H9 (cell line): ENCODE measurements around the gene ZNF99. TPM values are rescaled to one million over a fixed set of nuclear protein-coding genes. Genes with fewer than 3 reads are reported as not detected.

Experiments used
- DNase-seq: peaks from one replicate; pipeline ENCODE4 v3.0.0-alpha.2; 2017
- H2AFZ ChIP-seq: one replicate; pipeline ENCODE4 v1.6.1; 2013; ENCODE audit warnings: mild to moderate bottlenecking, low read length, control low read depth, moderate library complexity
- H2AK5ac ChIP-seq: 2 replicates; pipeline ENCODE4 v1.6.1; 2013; ENCODE audit warnings: low read length, control low read depth, mixed read lengths; ENCODE audit not compliant: insufficient read length
- H2BK120ac ChIP-seq: one replicate; pipeline ENCODE4 v1.6.1; 2013; ENCODE audit warnings: low read depth, mild to moderate bottlenecking, low read length, control low read depth, inconsistent platforms; ENCODE audit not compliant: poor library complexity, severe bottlenecking
- H2BK12ac ChIP-seq: 2 replicates; pipeline ENCODE4 v1.6.1; 2013; ENCODE audit warnings: low read length, control low read depth, mixed read lengths, low read depth; ENCODE audit not compliant: insufficient read length
- H2BK15ac ChIP-seq: 2 replicates; pipeline ENCODE4 v1.6.1; 2013; ENCODE audit warnings: low read depth, low read length, control low read depth
- H2BK20ac ChIP-seq: one replicate; pipeline ENCODE4 v1.6.1; 2013; ENCODE audit warnings: low read depth, mild to moderate bottlenecking, low read length, control low read depth, inconsistent platforms; ENCODE audit not compliant: poor library complexity, severe bottlenecking
- H2BK5ac ChIP-seq: 2 replicates; pipeline ENCODE4 v1.6.1; 2013; ENCODE audit warnings: low read length, control low read depth, mixed read lengths; ENCODE audit not compliant: insufficient read length
- H3K14ac ChIP-seq: 2 replicates; pipeline ENCODE4 v1.6.1; 2013; ENCODE audit warnings: low read length, control low read depth; ENCODE audit not compliant: insufficient read depth
- H3K18ac ChIP-seq: 2 replicates; pipeline ENCODE4 v1.6.1; 2013; ENCODE audit warnings: low read depth, mild to moderate bottlenecking, mixed read lengths, low read length, control low read depth; ENCODE audit not compliant: insufficient read length
- H3K23ac ChIP-seq: 2 replicates; pipeline ENCODE4 v1.6.1; 2013; ENCODE audit warnings: low read length, control low read depth, mixed read lengths, low read depth; ENCODE audit not compliant: insufficient read length
- H3K23me2 ChIP-seq: 2 replicates; pipeline ENCODE4 v1.6.1; 2013; ENCODE audit warnings: low read depth, mild to moderate bottlenecking, mixed read lengths, low read length, control low read depth; ENCODE audit not compliant: insufficient read length, poor library complexity, severe bottlenecking
- H3K27ac ChIP-seq: 2 replicates; pipeline ENCODE4 v1.5.1; 2013; ENCODE audit warnings: low read length, control low read depth, mixed read lengths, low read depth; ENCODE audit not compliant: insufficient read length
- H3K27me3 ChIP-seq: 2 replicates; pipeline ENCODE4 v1.6.1; 2013; ENCODE audit warnings: low read length, control low read depth, inconsistent platforms; ENCODE audit not compliant: insufficient read depth
- H3K4ac ChIP-seq: 2 replicates; pipeline ENCODE4 v1.6.1; 2013; ENCODE audit warnings: low read depth, mild to moderate bottlenecking, control low read depth, inconsistent platforms, low read length, moderate library complexity
- H3K4me1 ChIP-seq: 2 replicates; pipeline ENCODE4 v1.6.1; 2013; ENCODE audit warnings: low read length, control low read depth, inconsistent platforms; ENCODE audit not compliant: insufficient read depth
- H3K4me2 ChIP-seq: 2 replicates; pipeline ENCODE4 v1.6.1; 2013; ENCODE audit warnings: low read length, control low read depth, mixed read lengths; ENCODE audit not compliant: insufficient read length, insufficient read depth
- H3K56ac ChIP-seq: 2 replicates; pipeline ENCODE4 v1.6.1; 2013; ENCODE audit warnings: low read depth, mild to moderate bottlenecking, mixed read lengths, low read length, control low read depth; ENCODE audit not compliant: insufficient read length
- H3K79me1 ChIP-seq: 2 replicates; pipeline ENCODE4 v1.6.1; 2013; ENCODE audit warnings: low read depth, mild to moderate bottlenecking, moderate library complexity, low read length, control low read depth, inconsistent platforms; ENCODE audit not compliant: insufficient read depth, poor library complexity, severe bottlenecking
- H3K79me2 ChIP-seq: 2 replicates; pipeline ENCODE4 v1.6.1; 2013; ENCODE audit warnings: low read length, control low read depth, inconsistent platforms; ENCODE audit not compliant: insufficient read depth
- H3K9ac ChIP-seq: 2 replicates; pipeline ENCODE4 v1.6.1; 2013; ENCODE audit warnings: low read length, control low read depth, mixed read lengths; ENCODE audit not compliant: insufficient read length; ENCODE audit errors: extremely low read depth
- H3K9me3 ChIP-seq: one replicate; pipeline ENCODE4 v1.6.1; 2013; ENCODE audit warnings: low read depth, low read length, inconsistent platforms; ENCODE audit not compliant: control insufficient read depth
- H3T11ph ChIP-seq: one replicate; pipeline ENCODE4 v1.6.1; 2013; ENCODE audit warnings: mild to moderate bottlenecking, low read length, control low read depth, inconsistent platforms
- H4K20me1 ChIP-seq: one replicate; pipeline ENCODE4 v1.6.1; 2013; ENCODE audit not compliant: control insufficient read depth, insufficient read length, insufficient read depth
- H4K5ac ChIP-seq: 2 replicates; pipeline ENCODE4 v1.6.1; 2013; ENCODE audit warnings: low read depth, mild to moderate bottlenecking, mixed read lengths, low read length, control low read depth; ENCODE audit not compliant: insufficient read length
- H4K8ac ChIP-seq: replicated peaks from 2 replicates; pipeline ENCODE4 v1.6.1; 2013; ENCODE audit warnings: low read length, control low read depth, mixed read lengths, low read depth; ENCODE audit not compliant: insufficient read length
- H4K91ac ChIP-seq: 2 replicates; pipeline ENCODE4 v1.6.1; 2013; ENCODE audit warnings: low read depth, mild to moderate bottlenecking, moderate library complexity, mixed read lengths, low read length, control low read depth; ENCODE audit not compliant: insufficient read length
- H3K27ac Mint-ChIP-seq, 3 experiments: 2 replicates in 2 of 3; 3 replicates in 1 of 3; pipeline ENCODE4 v1.8.0; 2020 to 2021; ENCODE audit warnings: mixed read lengths in 3 of 3, mild to moderate bottlenecking in 1 of 3, moderate library complexity in 1 of 3
- H3K27me3 Mint-ChIP-seq: 2 replicates; pipeline ENCODE4 v1.8.0; 2021; ENCODE audit warnings: low read depth, mild to moderate bottlenecking, moderate library complexity, mixed read lengths
- H3K36me3 Mint-ChIP-seq, 3 experiments: 2 replicates in 2 of 3; 3 replicates in 1 of 3; pipeline ENCODE4 v1.8.0; 2020 to 2021; ENCODE audit warnings: low read depth in 3 of 3, mixed read lengths in 3 of 3; ENCODE audit not compliant: insufficient read depth in 1 of 3
- H3K4me1 Mint-ChIP-seq, 2 experiments: 2 replicates each; pipeline ENCODE4 v1.8.0; 2020; ENCODE audit warnings: mixed read lengths in 2 of 2
- H3K4me3 Mint-ChIP-seq, 2 experiments: 2 replicates in 1 of 2; 3 replicates in 1 of 2; pipeline ENCODE4 v1.8.0; 2020 to 2021; ENCODE audit warnings: mild to moderate bottlenecking in 2 of 2, mixed read lengths in 2 of 2, moderate library complexity in 1 of 2
- H3K9me3 Mint-ChIP-seq, 2 experiments: 2 replicates in 1 of 2; 3 replicates in 1 of 2; pipeline ENCODE4 v1.8.0; 2020; ENCODE audit warnings: mild to moderate bottlenecking in 2 of 2, mixed read lengths in 2 of 2, moderate library complexity in 1 of 2
- WGBS: extraction: QIAGEN DNeasy Blood & Tissue Kit; methylation state at CpG from one replicate; pipeline ENCODE4 v1.1.7; 2013; ENCODE audit warnings: missing lambda C conversion rate, low lambda C conversion rate, mixed read lengths; ENCODE audit not compliant: insufficient read length; ENCODE audit errors: extremely low coverage; 5-methylcytosine and 5-hydroxymethylcytosine counted together
- total RNA-seq: library from RNA; stranded (reverse); gene quantifications from 2 replicates; pipeline ENCODE4 v1.2.1, GENCODE V29; 2021
- TF ChIP-seq, protein P1 (sequence below): fragments of 200-600 bp; sonication (generic); conservative IDR thresholded peaks from 3 replicates; pipeline ENCODE4 v1.8.0; 2021; ENCODE audit warnings: antibody characterized with exemption, mild to moderate bottlenecking

ZNF99 gene
- total RNA-seq, 1 experiment from 2014 or later: not detected

GRCh38 chr19:22735911-22736645, 47.9 kb downstream of the ZNF99 start:
- no peaks in the 10 kb centered on the region; the same call in 1 of the 2 replicates for H3K27me3 Mint-ChIP-seq
- Histone ChIP-seq H3T11ph (no peak overlapping the region), H4K8ac (no peak overlapping the region), H2AK5ac (no peak overlapping the region), H3K27ac (no peak overlapping the region), H4K91ac (no peak overlapping the region), H3K23ac (no peak overlapping the region), H3K14ac (no peak overlapping the region), H2BK5ac (no peak overlapping the region), H3K4me1 (no peaks in the 10 kb centered on the region), H2BK15ac (no peak overlapping the region), H2BK120ac (no peak overlapping the region), H3K27me3 (no peaks in the 10 kb centered on the region), H3K4ac (no peak overlapping the region), H3K79me1 (no peaks in the 10 kb centered on the region), H3K79me2 (no peaks in the 10 kb centered on the region), H3K9me3 (peaks cover 93% of the 10 kb centered on the region), H3K9ac (no peak overlapping the region), H3K23me2 (no peaks in the 10 kb centered on the region), H4K20me1 (no peaks in the 10 kb centered on the region), H2BK12ac (no peak overlapping the region), H4K5ac (no peak overlapping the region), H2AFZ (no peak overlapping the region), H3K18ac (no peak overlapping the region), H3K4me2 (no peak overlapping the region), H3K56ac (no peak overlapping the region), H2BK20ac (no peak overlapping the region)
- H3K36me3 Mint-ChIP-seq: peaks cover 4 to 42% (median 17%) of the 10 kb centered on the region in 3 experiments; a peak in 6 of 7 replicates
- TF ChIP-seq, protein P1, sequence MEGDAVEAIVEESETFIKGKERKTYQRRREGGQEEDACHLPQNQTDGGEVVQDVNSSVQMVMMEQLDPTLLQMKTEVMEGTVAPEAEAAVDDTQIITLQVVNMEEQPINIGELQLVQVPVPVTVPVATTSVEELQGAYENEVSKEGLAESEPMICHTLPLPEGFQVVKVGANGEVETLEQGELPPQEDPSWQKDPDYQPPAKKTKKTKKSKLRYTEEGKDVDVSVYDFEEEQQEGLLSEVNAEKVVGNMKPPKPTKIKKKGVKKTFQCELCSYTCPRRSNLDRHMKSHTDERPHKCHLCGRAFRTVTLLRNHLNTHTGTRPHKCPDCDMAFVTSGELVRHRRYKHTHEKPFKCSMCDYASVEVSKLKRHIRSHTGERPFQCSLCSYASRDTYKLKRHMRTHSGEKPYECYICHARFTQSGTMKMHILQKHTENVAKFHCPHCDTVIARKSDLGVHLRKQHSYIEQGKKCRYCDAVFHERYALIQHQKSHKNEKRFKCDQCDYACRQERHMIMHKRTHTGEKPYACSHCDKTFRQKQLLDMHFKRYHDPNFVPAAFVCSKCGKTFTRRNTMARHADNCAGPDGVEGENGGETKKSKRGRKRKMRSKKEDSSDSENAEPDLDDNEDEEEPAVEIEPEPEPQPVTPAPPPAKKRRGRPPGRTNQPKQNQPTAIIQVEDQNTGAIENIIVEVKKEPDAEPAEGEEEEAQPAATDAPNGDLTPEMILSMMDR: no peak
- no peak overlapping the region for H3K4me3 Mint-ChIP-seq
- H3K4me1 Mint-ChIP-seq: no peaks in the 10 kb centered on the region
- H3K27ac Mint-ChIP-seq: no peak overlapping the region
- peaks cover 98% of the 10 kb centered on the region in 2 experiments for H3K9me3 Mint-ChIP-seq
- no CpG with 5 or more reads among the region's 4 CpGs for WGBS
- no peak for DNase-seq
